Heart left ventricle (tissue), 16 donors: ENCODE results near the gene CSRP1. TPM values are rescaled to one million over a fixed set of nuclear protein-coding genes. Genes with fewer than 3 reads are reported as not detected.

ENCODE experiments used
- ATAC-seq, 4 donors: fragments of 200-7000 bp; cut with Tn5 transposase; one replicate each; pipeline ENCODE4 v1.9.1; 2020 to 2022; ENCODE audit warnings: moderate library complexity in 4 of 4, mild to moderate bottlenecking in 3 of 4, moderate number of reproducible peaks in 1 of 4
- DNase-seq, 5 donors: peaks; one replicate each; pipeline ENCODE4 v3.0.0-alpha.2; 2020
- H3K27ac ChIP-seq, 12 donors: fragments of 200-600 bp; sonication (generic) in 4 of 12; one replicate each; pipeline versions ENCODE4 v1.5.0 to v1.8.0; 2016 to 2022; ENCODE audit warnings: mild to moderate bottlenecking in 2 of 12
- H3K27me3 ChIP-seq, 9 donors: fragments of 200-600 bp; sonication (generic) in 2 of 9; one replicate each; pipeline versions ENCODE4 v1.5.1 to v1.8.0; 2016 to 2022; ENCODE audit warnings: mild to moderate bottlenecking in 3 of 9
- H3K36me3 ChIP-seq, 9 donors: fragments of 200-600 bp; sonication (generic) in 2 of 9; one replicate each; pipeline versions ENCODE4 v1.5.0 to v1.8.0; 2018 to 2022; ENCODE audit warnings: mild to moderate bottlenecking in 2 of 9
- H3K4me1 ChIP-seq, 12 donors: fragments of 200-600 bp; sonication (generic) in 4 of 12; one replicate each; pipeline versions ENCODE4 v1.5.0 to v1.8.0; 2016 to 2022; ENCODE audit warnings: mild to moderate bottlenecking in 3 of 12
- H3K4me3 ChIP-seq, 12 donors: fragments of 200-600 bp; sonication (generic) in 4 of 12; one replicate each; pipeline versions ENCODE4 v1.5.0 to v1.8.0; 2017 to 2022; ENCODE audit warnings: mild to moderate bottlenecking in 9 of 12, moderate library complexity in 4 of 12
- H3K9me3 ChIP-seq, 12 donors: fragments of 200-600 bp; sonication (generic) in 4 of 12; one replicate each; pipeline versions ENCODE4 v1.5.0 to v1.8.0; 2016 to 2022; ENCODE audit warnings: mild to moderate bottlenecking in 1 of 12
- POLR2A ChIP-seq, 2 donors: fragments of 450-650 bp; IDR thresholded peaks; one replicate each; pipeline ENCODE4 v1.6.1; 2017; ENCODE audit warnings: antibody characterized with exemption in 2 of 2, mild to moderate bottlenecking in 2 of 2, moderate library complexity in 2 of 2
- WGBS, 4 donors: extraction: QIAGEN DNeasy Blood & Tissue Kit in 2 of 4; methylation state at CpG; one replicate each; pipeline versions ENCODE4 v1.1.5 to v1.1.7; 2013 to 2018; 5-methylcytosine and 5-hydroxymethylcytosine counted together
- intact Hi-C, 10 donors: fragments of 100-400 bp; cut with DNase I; formaldehyde crosslinking; loops; one replicate each; pipeline versions ENCODE4 v1.11.1 to v1.14.2; 2022
- polyA plus RNA-seq, 2 donors: library from polyadenylated mRNA; stranded (reverse); fragments of 200-250 nt; gene quantifications; one replicate each; pipeline ENCODE4 v1.2.3, GENCODE V29; 2013
- total RNA-seq, 9 donors: library from RNA; depleted of rRNA in 2 of 9; stranded (reverse); fragments of >200 nt in 2 of 9; fragmentation: NEBNext Ultra II Directional in 3 of 9; extraction: Animal tissue kit (Norgen Biotek cat#: 25700) in 3 of 9; gene quantifications; one replicate each; pipeline versions ENCODE4 v1.1.0 to v1.2.4, GENCODE V29; 2016 to 2023
- TF ChIP-seq, protein P1 (sequence below), 12 donors: fragments of 200-600 bp; sonication (generic) in 4 of 12; IDR thresholded peaks; one replicate each; pipeline versions ENCODE4 v1.5.0 to v1.8.0; 2018 to 2022; ENCODE audit warnings: antibody characterized with exemption in 12 of 12, mild to moderate bottlenecking in 5 of 12
- donor health status: ischemic (EF 13 %, LVEDD 7.1; RV severe dilation, severe dysfunction).
- donor health status: healthy with polysubstance abuse.
- donor health status: DM: no; HTN: yes; CAD: no.
- donor health status: DM: no; HTN: no; CAD: no.
- donor health status: ischemic (EF 25% LVEDD 6.9; RV normal size, moderate dysfunction).
- donor health status: ischemic (EF 25% LVEDD 5.7; RV mildly dilated, moderate dysfunction).
- donor health status: healthy.
- donor health status: DM: yes; HTN: yes; CAD: no.
- donor health status: ischemic (EF 35%, LVEDD 5.7; RV mildly dilated, moderate dysfunction).
- donor health status: nonischemic (EF 11% LVEDD 7.7; RV severe dilation, severe dysfunction).
- donor health status: DM: yes; HTN: yes; CAD: no.
- donor health status: PGD.
- donor health status: ischemic (EF 29% LVEDD 5.4; RV normal size, mild dysfunction).
- donor health status: nonischemic (EF 23%, LVEDD 6.1; RV moderate dilation, normal function).

The CSRP1 gene
- total and polyA plus RNA-seq, 11 donors, result 35.8 to 325 (median 78.6) TPM

GRCh38 chr1:201457508-201457960 is 49.4 kb downstream of the CSRP1 start:
- DNase-seq (no peak), ATAC-seq (no peak)
- peak overlapping the region in 10 of 12 donors; percentile 4 to 85 (median 71) for H3K27ac ChIP-seq
- no peaks in the 10 kb centered on the region for H3K27me3 ChIP-seq
- H3K9me3 ChIP-seq, result peaks cover 0 to 7% (median 0%) of the 10 kb centered on the region in 12 donors
- no peak for TF ChIP-seq POLR2A (IDR thresholded peaks at IDR 0.05)
- TF ChIP-seq, protein P1, sequence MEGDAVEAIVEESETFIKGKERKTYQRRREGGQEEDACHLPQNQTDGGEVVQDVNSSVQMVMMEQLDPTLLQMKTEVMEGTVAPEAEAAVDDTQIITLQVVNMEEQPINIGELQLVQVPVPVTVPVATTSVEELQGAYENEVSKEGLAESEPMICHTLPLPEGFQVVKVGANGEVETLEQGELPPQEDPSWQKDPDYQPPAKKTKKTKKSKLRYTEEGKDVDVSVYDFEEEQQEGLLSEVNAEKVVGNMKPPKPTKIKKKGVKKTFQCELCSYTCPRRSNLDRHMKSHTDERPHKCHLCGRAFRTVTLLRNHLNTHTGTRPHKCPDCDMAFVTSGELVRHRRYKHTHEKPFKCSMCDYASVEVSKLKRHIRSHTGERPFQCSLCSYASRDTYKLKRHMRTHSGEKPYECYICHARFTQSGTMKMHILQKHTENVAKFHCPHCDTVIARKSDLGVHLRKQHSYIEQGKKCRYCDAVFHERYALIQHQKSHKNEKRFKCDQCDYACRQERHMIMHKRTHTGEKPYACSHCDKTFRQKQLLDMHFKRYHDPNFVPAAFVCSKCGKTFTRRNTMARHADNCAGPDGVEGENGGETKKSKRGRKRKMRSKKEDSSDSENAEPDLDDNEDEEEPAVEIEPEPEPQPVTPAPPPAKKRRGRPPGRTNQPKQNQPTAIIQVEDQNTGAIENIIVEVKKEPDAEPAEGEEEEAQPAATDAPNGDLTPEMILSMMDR (IDR thresholded peaks at IDR 0.05), result no peak
- WGBS, 4 donors, result 54 to 70% (median 63%) methylated on average over 4 of the region's 4 CpGs
- H3K4me3 ChIP-seq, result no peak overlapping the region
- intact Hi-C loops, result no loop called here
- no peaks in the 10 kb centered on the region for H3K36me3 ChIP-seq
- H3K4me1 ChIP-seq, result peaks cover 0 to 50% (median 25%) of the 10 kb centered on the region in 12 donors

DNA sequence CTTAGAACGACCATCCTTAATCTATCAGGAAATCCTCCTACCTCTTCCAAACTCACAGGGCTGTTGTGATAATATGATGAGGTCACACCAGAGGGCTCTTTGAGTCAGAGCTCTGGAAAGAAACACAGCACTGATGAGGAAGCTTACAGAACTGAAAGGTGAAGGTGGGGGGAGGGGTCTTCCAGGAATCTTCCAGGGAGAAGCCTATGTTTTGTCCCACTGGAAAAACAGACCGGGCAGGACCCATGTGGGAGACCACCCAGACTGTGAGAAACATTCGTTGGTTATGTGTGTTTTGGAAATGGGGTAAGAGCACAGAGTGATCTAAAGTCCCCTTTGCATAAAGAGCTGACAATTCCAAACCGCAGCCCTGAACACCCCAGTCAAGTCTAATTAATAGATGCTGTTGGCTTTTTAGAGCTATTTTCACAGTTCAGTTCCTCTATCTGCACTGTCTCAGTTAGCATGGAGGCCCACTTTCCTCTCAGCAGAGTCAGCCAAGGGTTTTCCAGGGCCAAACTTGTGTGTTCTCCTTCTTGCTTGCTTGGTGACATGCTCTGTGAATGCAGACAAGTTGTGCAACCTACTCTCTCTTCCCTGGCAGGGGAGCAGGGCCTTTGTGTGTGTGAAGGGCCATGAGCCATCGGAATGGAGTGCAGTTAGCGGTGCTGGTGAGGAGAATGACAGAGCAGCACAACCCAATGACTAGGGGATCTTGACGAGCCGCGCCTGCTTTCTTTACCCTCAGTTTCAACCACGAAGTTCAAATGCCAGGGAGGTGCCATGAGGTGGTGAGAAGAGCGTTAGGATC is 50.2 kb downstream of the CSRP1 start:
- Histone ChIP-seq H3K27ac (peak overlapping the region; percentile 4 to 85 (median 70)), H3K4me1 (peaks cover 0 to 42% (median 20%) of the 10 kb centered on the region in 12 donors), H3K27me3 (no peaks in the 10 kb centered on the region), H3K9me3 (peaks cover 0 to 7% (median 0%) of the 10 kb centered on the region in 12 donors), H3K4me3 (no peak overlapping the region), H3K36me3 (no peaks in the 10 kb centered on the region)
- peak; percentile 53 to 76 (median 66) for ATAC-seq
- intact Hi-C loops, result no loop called here
- peak in 4 of 5 donors; percentile 34 to 85 (median 61) for DNase-seq
- TF ChIP-seq, protein P1 (IDR thresholded peaks at IDR 0.05), result no peak
- no peak for TF ChIP-seq POLR2A (IDR thresholded peaks at IDR 0.05)
- 67 to 75% (median 71%) methylated on average over 11 of the region's 11 CpGs for WGBS, 4 donors

GRCh38 chr1:201455098-201455497 is 51.8 kb downstream of the CSRP1 start:
- WGBS, 4 donors, result 57 to 87% (median 70%) methylated on average over 5 to 6 of the region's 6 CpGs
- H3K27ac ChIP-seq, result peak overlapping the region in 1 of 12 donors; percentile 81
- no peaks in the 10 kb centered on the region for H3K27me3 ChIP-seq
- ATAC-seq, result no peak
- intact Hi-C loops, result no loop called here
- TF ChIP-seq POLR2A (IDR thresholded peaks at IDR 0.05), result no peak
- TF ChIP-seq, protein P1 (IDR thresholded peaks at IDR 0.05), result no peak
- H3K36me3 ChIP-seq, result no peaks in the 10 kb centered on the region
- DNase-seq, result no peak
- peaks cover 0 to 41% (median 23%) of the 10 kb centered on the region in 12 donors for H3K4me1 ChIP-seq
- H3K4me3 ChIP-seq, result no peak overlapping the region
- H3K9me3 ChIP-seq, result peaks cover 0 to 7% (median 0%) of the 10 kb centered on the region in 12 donors

DNA sequence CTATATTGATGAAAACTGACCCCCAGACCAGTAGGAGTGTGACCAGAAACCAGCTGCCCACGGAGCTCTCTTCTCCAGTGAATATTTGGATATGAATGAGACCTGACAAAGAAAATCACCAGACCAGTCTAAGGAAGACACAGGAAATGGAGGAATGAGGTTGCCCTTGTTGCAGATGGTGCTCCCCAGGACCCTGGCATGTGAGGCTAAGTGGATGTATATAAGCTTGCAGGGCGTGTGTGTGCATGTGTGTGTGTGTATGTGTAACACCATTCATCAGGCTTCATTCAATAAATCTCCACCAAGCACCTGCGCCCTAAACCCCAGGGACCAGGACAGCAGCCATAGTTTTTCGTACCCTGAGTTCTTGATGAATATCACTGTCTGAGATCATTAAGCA is 52.3 kb downstream of the CSRP1 start:
- H3K4me1 ChIP-seq, result peaks cover 0 to 45% (median 27%) of the 10 kb centered on the region in 12 donors
- no peaks in the 10 kb centered on the region for H3K36me3 ChIP-seq
- no peaks in the 10 kb centered on the region for H3K27me3 ChIP-seq
- peaks cover 0 to 7% (median 0%) of the 10 kb centered on the region in 12 donors for H3K9me3 ChIP-seq
- H3K4me3 ChIP-seq, result no peak overlapping the region
- intact Hi-C loops, result no loop called here
- ATAC-seq (no peak), DNase-seq (no peak)
- WGBS, 4 donors, result 81 to 86% (median 86%) methylated on average over 3 to 4 of the region's 4 CpGs
- TF ChIP-seq POLR2A (IDR thresholded peaks at IDR 0.05), result no peak
- TF ChIP-seq, protein P1 (IDR thresholded peaks at IDR 0.05), result no peak
- no peak overlapping the region for H3K27ac ChIP-seq
